Left cardiac atrium (tissue), 4 donors: ENCODE measurements around the gene PGBD1. TPM values are rescaled to one million over a fixed set of nuclear protein-coding genes. Genes with fewer than 3 reads are reported as not detected.

Experiments
- ATAC-seq, 2 donors: fragments of 200-7000 bp; cut with Tn5 transposase; one replicate each; pipeline ENCODE4 v1.9.1; 2020; ENCODE audit warnings: mild to moderate bottlenecking in 2 of 2, moderate library complexity in 2 of 2
- DNase-seq: peaks from one replicate; pipeline ENCODE4 v3.0.0-alpha.2; 2020
- intact Hi-C, 2 donors: fragments of 100-400 bp; cut with DNase I; formaldehyde crosslinking; loops; one replicate each; pipeline versions ENCODE4 v1.14.1 to v1.15.1; 2022 to 2023
- total RNA-seq, 2 donors: library from RNA; stranded (reverse); fragmentation: NEBNext Ultra II Directional; extraction: Animal tissue kit (Norgen Biotek cat#: 25700); gene quantifications; one replicate each; pipeline ENCODE4 v1.2.1, GENCODE V29; 2021
- donor health status: DM: no; HTN: yes; CAD: no.
- donor health status: DM: no; HTN: yes; CAD: no; lungs with severe emphysema.
- donor health status: DM: yes; HTN: yes; CAD: no.
- donor health status: Dilated cardiomyopathy.

Gene PGBD1
- total RNA-seq, 2 donors from 2014 or later: 2.7 TPM

DNA sequence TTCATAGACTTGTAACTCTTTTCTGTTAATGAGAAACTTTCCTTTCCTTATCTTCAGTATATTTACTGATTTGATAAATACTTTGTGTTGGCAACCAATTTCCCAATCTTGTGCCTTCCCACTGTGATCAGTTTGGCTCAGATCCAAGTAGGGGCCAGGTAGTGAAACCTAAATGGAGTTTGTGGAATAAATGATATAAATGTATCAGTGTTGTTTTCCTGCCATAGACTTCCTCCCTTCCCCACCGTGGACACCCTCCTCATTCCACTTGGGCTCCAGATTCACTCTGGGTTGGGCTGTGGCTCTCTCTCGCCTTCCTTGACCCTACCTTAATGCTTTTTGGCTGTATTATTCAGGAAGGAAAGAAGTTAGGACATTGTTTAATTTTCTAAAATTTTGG lies 69.7 kb downstream of the PGBD1 start:
- no peak for ATAC-seq
- intact Hi-C loops: loop anchor here in 1 of 2 donors (10.0 kb wide), 1 partner anchor 216 kb away; no protein-coding TSS in a partner anchor

GRCh38 chr6:28351493-28351925 lies 70.1 kb downstream of the PGBD1 start:
- no peak for DNase-seq
- ATAC-seq: no peak
- intact Hi-C loops: loop anchor here in 1 of 2 donors (10.0 kb wide), 1 partner anchor 217 kb away; no protein-coding TSS in a partner anchor

More for the DNA sequence above, 69.7 kb downstream of the PGBD1 start:
- DNase-seq: no peak

Other genes with a start within 250 kb of the PGBD1 start
- under 1 TPM; 0.24 to 0.44 TPM for gene ZNF165, start 201.0 kb upstream of the PGBD1 start, total RNA-seq
- 1 to 10 TPM; 2.4 TPM for gene ZSCAN16, start 157.0 kb upstream of the PGBD1 start, total RNA-seq
- 10 to 100 TPM; 10.8 to 15.8 TPM for gene ZKSCAN8, start 139.7 kb upstream of the PGBD1 start, total RNA-seq
- gene ZSCAN9, start 56.3 kb upstream of the PGBD1 start, total RNA-seq: 1 to 10 TPM; 9.2 to 9.6 TPM
- gene ZKSCAN4, start 29.3 kb upstream of the PGBD1 start, total RNA-seq: 1 to 10 TPM; 2.3 to 3.1 TPM
- gene NKAPL, start 22.3 kb upstream of the PGBD1 start, total RNA-seq: 1 to 10 TPM; 5.4 to 6.1 TPM
- 10 to 100 TPM in 1 of 2 donors, 1 to 10 TPM in 1; 8.8 to 11.9 TPM for gene ZSCAN26, start 14.4 kb upstream of the PGBD1 start, total RNA-seq
- 10 to 100 TPM in 1 of 2 donors, 1 to 10 TPM in 1; 8.4 to 11.4 TPM for gene ZSCAN31, start 54.6 kb downstream of the PGBD1 start, total RNA-seq
- 1 to 10 TPM; 3.2 to 4.6 TPM for gene ZKSCAN3, start 68.4 kb downstream of the PGBD1 start, total RNA-seq
- 1 to 10 TPM; 2.6 to 3.7 TPM for gene ZSCAN12, start 118.2 kb downstream of the PGBD1 start, total RNA-seq
- gene ZSCAN23, start 161.9 kb downstream of the PGBD1 start, total RNA-seq: 1 to 10 TPM; 1.1 to 1.2 TPM
- not detected for gene GPX6, start 234.2 kb downstream of the PGBD1 start, total RNA-seq
- not detected for gene GPX5, start 244.3 kb downstream of the PGBD1 start, total RNA-seq